Subcutaneous abdominal adipose tissue (tissue), 5 donors: Measurements from ENCODE around the gene POLD1.
A peak's percentile ranks its signal among the peaks of the same experiment; 100 is the strongest.

Experiments used
- H3K27ac ChIP-seq: one replicate; pipeline ENCODE4 v1.7.0; 2013; ENCODE audit warnings: low read depth, mild to moderate bottlenecking, inconsistent platforms, low read length, moderate library complexity
- H3K27me3 ChIP-seq, 5 donors: one replicate each; pipeline ENCODE4 v1.7.0; 2013; ENCODE audit warnings: low read length in 5 of 5, inconsistent platforms in 1 of 5; ENCODE audit not compliant: control insufficient read depth in 5 of 5, insufficient read depth in 4 of 5
- H3K36me3 ChIP-seq, 5 donors: one replicate each; pipeline ENCODE4 v1.7.0; 2013; ENCODE audit warnings: low read length in 5 of 5; ENCODE audit not compliant: control insufficient read depth in 5 of 5, insufficient read depth in 5 of 5
- H3K4me1 ChIP-seq, 5 donors: one replicate each; pipeline ENCODE4 v1.7.0; 2013; ENCODE audit warnings: low read length in 5 of 5, mild to moderate bottlenecking in 3 of 5, moderate library complexity in 1 of 5; ENCODE audit not compliant: control insufficient read depth in 5 of 5, insufficient read depth in 5 of 5
- H3K4me3 ChIP-seq, 5 donors: one replicate each; pipeline ENCODE4 v1.7.0; 2013; ENCODE audit warnings: low read length in 5 of 5, low read depth in 1 of 5
- H3K9ac ChIP-seq, 5 donors: one replicate each; pipeline ENCODE4 v1.7.0; 2013; ENCODE audit warnings: low read length in 5 of 5, mild to moderate bottlenecking in 4 of 5, moderate library complexity in 3 of 5
- H3K9me3 ChIP-seq, 5 donors: one replicate each; pipeline ENCODE4 v1.7.0; 2013; ENCODE audit warnings: low read length in 5 of 5; ENCODE audit not compliant: control insufficient read depth in 5 of 5
- donor health status: healthy.
- donor health status: healthy.
- donor health status: healthy.
- donor health status: healthy.
- donor health status: healthy.

Gene POLD1

DNA sequence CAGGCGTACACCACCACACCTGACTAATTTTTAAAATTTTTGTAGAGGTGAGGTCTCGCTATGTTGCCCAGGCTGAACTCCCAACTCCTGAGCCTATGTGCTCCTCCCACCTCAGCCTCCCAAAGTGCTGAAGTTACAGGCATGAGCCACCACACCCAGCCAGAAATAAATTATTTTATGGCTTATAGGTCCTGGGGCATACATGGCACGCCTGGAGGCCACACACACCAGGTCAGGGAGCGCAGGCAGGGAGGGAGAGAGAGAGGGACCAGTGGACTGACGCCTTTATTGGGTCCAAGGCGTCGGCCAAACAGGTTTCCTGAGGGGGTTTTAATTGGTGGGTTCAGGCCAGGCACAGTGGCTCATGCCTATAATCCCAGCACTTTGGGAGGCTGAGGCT, 41.4 kb downstream of the POLD1 start:
- Histone ChIP-seq H3K36me3 (no peaks in the 10 kb centered on the region), H3K27me3 (peaks cover 2 to 22% (median 17%) of the 10 kb centered on the region in 5 donors), H3K4me3 (no peak overlapping the region), H3K9me3 (peaks cover 0 to 2% (median 0%) of the 10 kb centered on the region in 5 donors), H3K4me1 (peaks cover 0 to 13% (median 9%) of the 10 kb centered on the region in 5 donors), H3K9ac (no peak overlapping the region), H3K27ac (no peak overlapping the region)

DNA sequence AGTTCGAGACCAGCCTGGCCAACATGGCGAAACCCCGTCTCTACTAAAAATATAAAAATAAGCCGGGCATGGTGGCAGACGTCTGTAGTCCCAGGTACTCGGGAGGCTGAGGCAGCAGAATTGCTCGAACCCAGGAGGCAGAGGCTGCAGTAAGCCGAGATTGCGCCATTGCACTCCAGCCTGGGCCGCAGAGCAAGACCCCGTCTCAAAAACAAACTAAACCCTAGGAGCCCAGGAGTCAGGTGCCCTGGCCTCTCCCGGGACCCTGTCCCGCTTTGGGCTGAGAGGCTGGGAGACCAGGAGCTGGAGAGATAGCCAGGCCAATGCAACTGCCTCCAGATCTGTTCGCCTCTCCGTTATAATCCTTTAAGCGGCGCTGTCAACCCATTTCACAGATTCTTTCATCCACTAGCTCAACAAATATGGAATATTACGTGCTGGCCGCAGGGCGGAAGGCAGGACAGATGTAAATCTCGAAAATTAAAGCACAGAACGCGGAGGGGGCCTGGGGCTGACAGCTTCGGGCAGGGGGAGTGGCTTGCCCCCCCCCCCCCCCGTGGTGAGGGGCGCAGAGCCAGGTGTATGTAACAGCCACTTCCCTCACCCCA, 43.3 kb downstream of the POLD1 start:
- Histone ChIP-seq H3K4me3 (peak overlapping the region in 3 of 5 donors; percentile 39 to 57 (median 47)), H3K4me1 (peaks cover 2 to 28% (median 20%) of the 10 kb centered on the region in 5 donors), H3K9me3 (no peaks in the 10 kb centered on the region), H3K9ac (no peak overlapping the region), H3K27me3 (peaks cover 3 to 24% (median 10%) of the 10 kb centered on the region in 5 donors), H3K27ac (no peak overlapping the region), H3K36me3 (no peaks in the 10 kb centered on the region)

DNA sequence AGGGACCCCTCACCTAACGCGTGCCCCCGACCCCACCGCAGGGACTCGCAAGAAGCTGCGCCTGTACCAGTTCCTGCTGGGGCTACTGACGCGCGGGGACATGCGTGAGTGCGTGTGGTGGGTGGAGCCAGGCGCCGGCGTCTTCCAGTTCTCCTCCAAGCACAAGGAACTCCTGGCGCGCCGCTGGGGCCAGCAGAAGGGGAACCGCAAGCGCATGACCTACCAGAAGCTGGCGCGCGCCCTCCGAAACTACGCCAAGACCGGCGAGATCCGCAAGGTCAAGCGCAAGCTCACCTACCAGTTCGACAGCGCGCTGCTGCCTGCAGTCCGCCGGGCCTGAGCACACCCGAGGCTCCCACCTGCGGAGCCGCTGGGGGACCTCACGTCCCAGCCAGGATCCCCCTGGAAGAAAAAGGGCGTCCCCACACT, 43.9 kb downstream of the POLD1 start:
- Histone ChIP-seq H3K9me3 (no peaks in the 10 kb centered on the region), H3K36me3 (no peaks in the 10 kb centered on the region), H3K27ac (no peak overlapping the region), H3K9ac (peak overlapping the region in 2 of 5 donors; percentile 41 to 52), H3K4me3 (peak overlapping the region in 4 of 5 donors; percentile 36 to 57 (median 43)), H3K4me1 (peaks cover 2 to 29% (median 20%) of the 10 kb centered on the region in 5 donors), H3K27me3 (peaks cover 7 to 29% (median 12%) of the 10 kb centered on the region in 5 donors)

DNA sequence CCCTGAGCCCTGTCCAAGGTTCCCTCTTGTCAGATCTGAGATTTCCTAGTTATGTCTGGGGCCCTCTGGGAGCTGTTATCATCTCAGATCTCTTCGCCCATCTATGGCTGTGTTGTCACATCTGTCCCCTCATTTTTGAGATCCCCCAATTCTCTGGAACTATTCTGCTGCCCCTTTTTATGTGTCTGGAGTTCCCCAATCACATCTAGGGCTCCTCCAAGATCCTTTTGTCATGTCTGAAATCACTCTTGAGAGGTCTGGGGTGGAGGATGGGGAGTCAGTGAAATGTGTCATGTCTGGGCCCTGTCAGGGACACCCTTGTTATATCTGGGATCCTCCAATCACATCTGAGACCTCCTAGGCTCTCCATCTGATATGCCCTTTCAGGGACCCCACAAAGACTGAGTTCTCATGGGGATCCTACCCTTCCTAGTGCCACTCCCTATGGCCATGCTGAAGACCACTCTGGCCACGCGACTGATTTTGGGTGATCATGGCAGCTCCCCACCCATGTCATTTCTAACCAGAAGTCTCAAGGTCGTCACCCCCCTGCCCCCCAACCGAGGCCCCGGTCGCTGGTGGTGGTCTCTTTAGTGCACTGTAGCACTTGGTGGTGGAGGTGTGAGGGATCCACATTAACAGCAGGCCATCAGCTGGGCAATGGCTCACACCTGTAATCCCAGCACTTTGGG, 44.8 kb downstream of the POLD1 start:
- Histone ChIP-seq H3K9me3 (no peaks in the 10 kb centered on the region), H3K4me1 (peaks cover 2 to 29% (median 20%) of the 10 kb centered on the region in 5 donors), H3K4me3 (no peak overlapping the region), H3K36me3 (no peaks in the 10 kb centered on the region), H3K27ac (no peak overlapping the region), H3K27me3 (peaks cover 11 to 32% (median 15%) of the 10 kb centered on the region in 5 donors), H3K9ac (peak overlapping the region in 1 of 5 donors; percentile 52)

DNA sequence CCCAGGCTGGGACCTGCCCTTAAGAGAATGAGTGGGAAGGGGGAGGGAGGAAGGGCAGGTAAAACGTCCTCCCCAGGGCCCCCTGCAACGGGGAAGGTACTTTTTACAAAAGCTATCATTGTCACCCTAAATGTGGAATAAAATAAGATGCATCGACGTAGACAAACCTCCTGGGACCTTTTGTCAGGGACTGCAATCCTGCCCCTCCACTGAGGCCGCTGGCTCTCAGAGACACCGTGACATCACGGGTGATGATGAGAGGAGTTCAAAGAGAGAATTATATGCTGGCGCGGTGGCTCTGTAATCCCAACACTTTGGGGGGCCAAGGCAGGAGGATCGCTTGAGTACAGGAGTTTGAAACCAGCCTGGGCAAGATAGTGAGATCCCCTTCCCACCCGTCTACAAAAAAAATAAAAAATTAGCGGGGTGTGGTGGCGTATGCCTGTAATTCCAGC, 46.8 kb downstream of the POLD1 start:
- peak overlapping the region; percentile 63 to 79 (median 70) for H3K4me3 ChIP-seq
- H3K27ac ChIP-seq: no peak overlapping the region
- H3K9me3 ChIP-seq: no peaks in the 10 kb centered on the region

DNA sequence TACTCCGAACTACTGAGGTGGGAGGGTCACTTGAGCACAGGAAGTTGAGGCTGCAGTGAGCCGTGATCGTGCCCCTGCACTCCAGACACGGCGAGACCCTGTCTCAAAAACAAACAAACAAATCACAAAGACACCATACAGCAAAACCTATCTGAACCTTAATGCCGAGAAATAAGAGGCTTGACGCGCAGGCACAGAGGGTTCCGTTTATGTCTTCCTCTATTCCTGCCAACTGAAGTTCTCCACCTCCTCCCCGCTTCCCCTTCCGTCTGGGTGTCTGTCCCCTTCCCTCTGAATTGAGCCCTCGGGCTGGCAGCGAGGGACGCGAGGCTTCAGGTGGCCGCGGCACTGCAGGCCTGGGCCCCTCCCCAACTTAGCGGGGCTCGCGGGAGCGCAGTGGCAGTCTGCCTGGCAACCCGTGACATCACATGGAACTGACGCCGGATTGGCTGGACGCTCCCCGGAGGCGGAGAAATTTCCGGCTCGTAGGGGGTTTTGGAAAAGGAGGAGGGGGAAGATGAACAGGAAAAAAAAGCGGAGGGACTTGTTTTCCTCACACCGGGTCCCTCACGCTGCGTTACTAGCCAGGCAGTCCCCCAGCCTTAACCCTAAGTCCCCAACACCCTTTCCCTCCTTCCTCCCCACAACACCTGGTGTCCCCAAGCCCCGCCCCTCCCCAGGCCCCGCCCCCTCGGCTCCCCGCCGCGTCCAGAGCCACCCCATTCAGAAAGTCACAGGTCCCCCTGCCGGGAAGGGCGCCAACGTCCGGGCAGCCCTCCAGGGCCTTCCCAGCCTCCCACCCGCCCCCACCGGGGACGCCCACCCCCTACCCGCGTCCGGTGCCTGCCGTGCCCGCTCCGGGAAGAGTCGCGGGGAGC, 47.4 kb downstream of the POLD1 start:
- Histone ChIP-seq H3K9me3 (no peaks in the 10 kb centered on the region), H3K4me3 (peak overlapping the region; percentile 63 to 79 (median 70)), H3K9ac (peak overlapping the region in 3 of 5 donors; percentile 44 to 78 (median 75)), H3K36me3 (no peaks in the 10 kb centered on the region), H3K4me1 (peaks cover 2 to 29% (median 20%) of the 10 kb centered on the region in 5 donors), H3K27me3 (peaks cover 15 to 42% (median 22%) of the 10 kb centered on the region in 5 donors), H3K27ac (no peak overlapping the region)

More for the DNA sequence above, 46.8 kb downstream of the POLD1 start:
- H3K9ac ChIP-seq: peak overlapping the region in 3 of 5 donors; percentile 44 to 78 (median 75)
- H3K27me3 ChIP-seq: peaks cover 15 to 39% (median 22%) of the 10 kb centered on the region in 5 donors
- H3K4me1 ChIP-seq: peaks cover 2 to 29% (median 20%) of the 10 kb centered on the region in 5 donors
- H3K36me3 ChIP-seq: no peaks in the 10 kb centered on the region

DNA sequence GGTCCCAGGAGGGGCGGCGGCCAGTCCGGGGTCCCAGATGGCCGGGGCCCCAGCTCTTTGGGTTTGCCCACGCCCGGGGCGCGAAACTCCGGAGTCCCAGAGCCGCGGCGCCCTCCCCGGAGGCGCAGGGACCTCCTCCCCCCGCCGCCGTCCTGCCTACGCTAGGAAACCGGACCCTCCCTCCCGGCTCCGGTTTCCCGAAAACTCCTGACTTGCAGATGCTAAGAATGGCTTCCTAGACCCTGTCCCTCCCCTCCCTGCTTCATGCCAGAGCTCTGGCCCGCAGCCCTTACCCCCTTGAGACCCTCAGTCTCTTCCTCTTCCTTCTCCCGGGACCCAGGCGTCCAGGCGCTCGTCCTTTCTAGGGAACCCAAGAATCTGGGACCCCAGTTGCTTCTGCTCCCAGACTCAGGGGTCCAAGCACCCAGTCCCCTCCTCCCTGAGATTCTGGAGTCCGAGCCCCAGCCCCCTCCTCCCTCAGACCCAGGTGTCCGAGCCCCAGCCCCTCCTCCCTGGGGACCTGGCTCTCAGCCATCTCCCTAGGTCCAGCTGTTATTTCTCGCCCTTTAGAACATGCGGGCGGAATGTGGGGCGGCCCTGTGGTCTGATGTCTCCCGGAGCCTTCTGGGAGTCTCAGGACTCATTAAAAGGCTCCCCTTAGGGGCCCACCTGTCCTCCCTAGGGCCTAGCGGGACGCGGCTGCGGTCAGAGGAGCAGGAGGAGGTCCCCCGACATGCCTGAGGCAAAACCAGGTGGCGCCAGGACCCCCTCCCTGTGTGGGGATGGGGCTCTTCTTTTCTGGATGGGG, 48.3 kb downstream of the POLD1 start, which contains the start of gene MYBPC2:
MYBPC2 (plus strand) TSS at position 672 of the 808 bp plus-strand sequence; CDS start at position 734, 62 bp downstream.
- peak within 1 kb of the TSS in 3 of 5 donors; percentile 66 to 78 (median 75) for H3K9ac ChIP-seq
- H3K27ac ChIP-seq: no peak within 1 kb of the TSS
- H3K4me3 ChIP-seq: peak within 1 kb of the TSS; percentile 57 to 73 (median 65)
- H3K9me3 ChIP-seq: no peaks in the 10 kb centered on the region
- H3K36me3 ChIP-seq: no peaks in the 10 kb centered on the region
- peaks cover 2 to 29% (median 20%) of the 10 kb centered on the region in 5 donors for H3K4me1 ChIP-seq
- H3K27me3 ChIP-seq: peaks cover 15 to 42% (median 22%) of the 10 kb centered on the region in 5 donors

DNA sequence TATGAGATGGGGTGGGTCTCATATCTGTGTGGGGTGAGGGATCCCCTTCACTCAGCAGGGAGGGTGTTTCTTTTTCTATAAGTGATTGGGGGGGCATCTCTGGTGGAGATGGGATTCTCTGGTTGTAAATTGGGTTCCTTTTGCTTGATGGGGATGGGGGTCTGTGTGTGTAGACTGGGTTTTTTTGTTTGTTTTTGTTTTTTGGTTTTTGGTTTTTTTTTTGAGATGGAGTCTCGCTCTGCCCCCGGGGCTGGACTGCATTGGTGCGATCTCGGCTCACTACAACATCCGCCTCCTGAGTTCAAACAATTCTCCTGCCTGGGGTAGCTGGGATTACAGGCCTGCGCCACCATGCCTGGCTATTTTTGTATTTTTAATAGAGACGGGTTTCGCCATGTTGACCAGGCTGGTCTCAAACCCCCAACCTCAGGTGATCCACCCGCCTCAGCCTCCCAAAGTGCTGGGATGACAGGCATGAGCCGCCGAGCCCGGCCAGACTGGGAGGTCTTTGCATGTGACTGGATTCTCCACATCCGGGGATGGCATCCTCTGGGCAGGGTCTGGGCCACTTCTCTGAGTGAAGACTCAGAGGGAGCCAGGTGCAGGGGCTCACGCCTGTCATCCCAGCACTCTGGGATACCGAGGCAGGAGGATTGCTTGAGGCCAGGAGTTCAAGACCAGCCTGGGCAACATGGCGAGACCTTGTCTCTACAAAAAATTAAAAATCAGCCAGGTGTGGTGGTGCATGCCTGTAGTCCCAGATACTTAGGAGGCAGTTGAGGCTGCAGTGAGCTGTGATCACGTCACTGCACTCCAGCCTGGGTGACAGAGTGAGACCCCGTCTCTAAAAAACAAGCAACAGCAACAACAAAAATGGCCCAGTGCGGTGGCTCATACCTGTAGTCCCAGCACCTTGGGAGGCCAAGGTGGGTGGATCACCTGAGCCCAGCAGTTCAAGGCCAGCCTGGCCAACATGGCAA, 49.3 kb downstream of the POLD1 start:
- Histone ChIP-seq H3K27ac (no peak overlapping the region), H3K9me3 (no peaks in the 10 kb centered on the region)

More for the DNA sequence above, 49.3 kb downstream of the POLD1 start:
- no peak overlapping the region for H3K9ac ChIP-seq
- peaks cover 11 to 38% (median 22%) of the 10 kb centered on the region in 5 donors for H3K27me3 ChIP-seq
- H3K4me3 ChIP-seq: no peak overlapping the region
- H3K36me3 ChIP-seq: no peaks in the 10 kb centered on the region
- H3K4me1 ChIP-seq: peaks cover 2 to 19% (median 12%) of the 10 kb centered on the region in 5 donors
